Cardiac septum (tissue), 1 donor: Measurements from ENCODE around the gene JAML. TPM values are rescaled to one million over a fixed set of nuclear protein-coding genes. Genes with fewer than 3 reads are reported as not detected.
"Not testable (repeated sequence)": the region's sequence is repeated elsewhere in the genome, so short reads cannot be mapped to it uniquely, and the experiment has no call there.

ENCODE experiments used
- DNase-seq: peaks from one replicate; pipeline ENCODE4 v3.0.0-alpha.2; 2020; ENCODE audit warnings: low spot score
- intact Hi-C: fragments of 100-400 bp; cut with DNase I; formaldehyde crosslinking; loops from one replicate; pipeline ENCODE4 v1.14.0; 2022
- total RNA-seq: library from RNA; stranded (reverse); fragmentation: NEBNext Ultra II Directional; extraction: Animal tissue kit (Norgen Biotek cat#: 25700); gene quantifications from one replicate; pipeline ENCODE4 v1.2.1, GENCODE V29; 2021
- donor health status: DM: no; HTN: no; CAD: no.

JAML gene
- total RNA-seq, 1 donor from 2014 or later = 5.4 TPM

DNA sequence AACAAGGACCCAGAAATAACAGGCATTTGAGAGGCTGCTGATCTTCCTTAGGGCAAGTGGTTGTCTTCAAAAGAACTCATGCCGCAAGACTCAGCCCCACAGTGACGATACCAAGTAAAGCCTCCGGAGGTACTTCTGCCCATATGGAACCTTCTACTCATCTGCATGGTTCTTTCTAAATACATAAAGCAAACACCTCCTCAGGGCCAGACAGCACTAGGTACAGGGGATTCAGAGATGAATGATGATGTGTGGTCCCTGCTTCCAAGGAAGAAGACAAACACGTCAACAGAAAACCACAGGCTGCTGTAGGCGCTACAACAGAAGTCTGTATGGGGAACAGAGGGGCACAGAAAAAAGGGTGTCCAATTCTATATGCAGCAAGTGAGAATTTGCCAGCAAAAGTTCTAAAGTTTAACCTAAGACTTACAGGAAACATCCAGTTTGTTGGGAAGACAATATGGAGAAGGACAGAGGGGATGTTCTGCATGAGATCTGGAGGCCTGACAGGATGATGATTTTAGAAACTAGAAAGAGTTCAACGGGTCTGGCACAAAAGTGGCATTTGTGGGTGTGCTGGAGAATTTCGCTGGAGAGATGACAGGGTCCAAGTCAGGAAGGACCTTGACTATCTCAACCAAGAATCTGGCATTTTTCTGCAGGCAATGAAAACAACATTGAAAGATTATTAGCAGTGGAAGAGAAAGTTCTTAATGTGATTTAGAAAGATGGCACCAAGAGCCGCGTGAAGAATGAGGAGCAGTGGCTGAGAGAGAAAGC lies 23.7 kb downstream of the JAML start:
- DNase-seq = no peak
- intact Hi-C loops = loop anchor here (10.0 kb wide), 1 partner anchor 284 kb away; no protein-coding TSS in a partner anchor

DNA sequence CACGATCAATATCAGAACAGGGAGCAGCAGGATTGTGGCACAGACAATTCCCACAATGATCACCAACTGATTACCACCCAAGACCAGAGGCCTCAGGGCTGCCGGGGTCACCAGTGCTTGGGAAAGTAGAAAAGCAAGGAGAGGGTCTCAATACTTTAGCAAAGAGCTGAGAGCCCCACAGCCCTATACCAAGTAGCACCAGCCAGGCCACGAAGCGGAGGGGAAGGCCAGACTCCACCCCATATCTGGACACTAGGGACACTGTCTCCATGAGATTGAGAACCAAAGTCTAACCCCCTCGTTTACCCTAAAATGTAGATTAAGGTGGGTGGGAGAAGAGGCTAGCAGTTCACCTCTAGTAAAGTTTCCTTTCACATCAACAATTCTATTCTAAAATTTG lies 24.3 kb downstream of the JAML start:
- intact Hi-C loops = loop anchor here (10.0 kb wide), 1 partner anchor 284 kb away; no protein-coding TSS in a partner anchor
- DNase-seq = no peak

DNA sequence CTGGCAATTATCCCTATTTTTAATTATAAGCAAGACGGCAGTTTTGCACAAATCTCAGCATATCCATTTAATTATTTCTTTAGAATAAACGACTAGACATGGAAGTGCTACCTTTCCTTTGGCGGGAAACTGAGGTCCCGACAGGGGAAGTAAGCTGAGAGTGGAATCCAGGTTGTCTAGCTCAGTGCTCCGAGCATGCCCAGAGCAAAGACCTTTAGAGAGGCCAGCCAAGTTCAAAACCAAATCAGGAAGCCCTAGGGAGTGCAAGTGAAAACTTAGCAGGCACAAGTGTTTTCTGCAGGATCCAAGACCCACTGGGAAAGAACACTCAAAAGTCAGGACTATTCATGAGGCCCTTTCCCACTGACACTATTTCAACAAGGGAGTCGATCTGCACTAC lies 25.7 kb downstream of the JAML start:
- intact Hi-C loops = loop anchor here (2.0 to 5.0 kb wide), 3 partner anchors 38 to 154 kb away; no protein-coding TSS in a partner anchor
- DNase-seq = no peak

DNA sequence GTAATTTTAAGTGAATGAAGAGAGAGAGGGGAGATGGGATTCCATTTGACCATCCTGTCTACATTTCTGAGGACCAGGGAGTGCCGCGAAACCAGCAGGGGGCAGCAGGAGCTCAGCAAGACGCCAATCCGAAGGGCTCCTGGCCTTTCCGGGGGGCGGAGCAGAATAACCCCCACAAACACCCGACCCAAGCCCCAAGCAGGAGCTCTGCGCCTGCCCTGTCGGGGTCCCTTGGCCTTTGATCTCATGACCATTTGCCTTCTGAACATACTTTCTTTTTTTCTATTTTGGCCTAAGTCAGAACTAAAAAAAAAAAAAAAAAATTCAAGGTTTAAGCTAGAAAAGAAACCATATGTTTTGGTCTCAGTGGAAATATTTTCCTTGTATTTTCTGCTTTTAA lies 26.4 kb downstream of the JAML start:
- DNase-seq = peak; percentile 89
- intact Hi-C loops = loop anchor here (2.0 to 5.0 kb wide), 3 partner anchors 39 to 154 kb away; no protein-coding TSS in a partner anchor

DNA sequence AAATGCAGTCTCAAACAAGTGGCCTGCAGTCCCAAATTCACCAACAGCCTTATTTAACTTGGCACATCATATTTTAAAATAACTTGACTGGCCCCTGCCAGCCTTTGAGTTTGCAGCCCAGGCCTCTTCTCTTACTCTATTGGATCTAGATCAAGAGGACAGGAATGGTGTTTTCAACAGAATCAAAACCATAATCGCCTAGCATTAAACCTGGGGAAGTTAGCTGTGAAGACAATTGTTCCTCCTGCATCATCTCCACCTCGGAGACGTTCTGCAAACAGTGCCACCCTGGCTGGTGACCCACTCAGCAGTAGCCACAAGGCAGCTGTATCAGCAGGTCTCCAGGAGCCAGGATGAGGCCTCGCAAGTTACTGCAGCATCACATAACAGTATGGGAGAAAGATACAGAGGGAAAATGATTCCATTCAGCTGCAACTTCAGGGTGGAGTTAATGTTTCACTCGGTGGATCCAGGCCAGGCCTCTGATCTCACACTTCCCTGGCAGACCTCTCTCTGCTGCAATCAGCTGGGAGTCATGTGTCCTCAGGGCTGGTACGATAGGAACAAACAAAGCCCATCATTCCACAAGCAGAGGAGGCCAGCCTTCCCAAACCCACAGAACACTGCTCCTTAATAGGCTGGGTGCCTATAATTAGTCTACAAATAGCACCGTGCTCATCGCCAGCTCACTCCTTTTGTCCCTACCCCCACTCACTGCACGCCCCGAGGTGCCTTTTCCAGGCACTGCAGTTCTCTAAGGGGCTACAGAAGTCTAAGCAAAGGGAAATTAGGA lies 29.8 kb downstream of the JAML start:
- peak; percentile 90 for DNase-seq
- intact Hi-C loops = loop anchor here (1.0 to 5.0 kb wide), 2 partner anchors 20 to 42 kb away; no protein-coding TSS in a partner anchor

DNA sequence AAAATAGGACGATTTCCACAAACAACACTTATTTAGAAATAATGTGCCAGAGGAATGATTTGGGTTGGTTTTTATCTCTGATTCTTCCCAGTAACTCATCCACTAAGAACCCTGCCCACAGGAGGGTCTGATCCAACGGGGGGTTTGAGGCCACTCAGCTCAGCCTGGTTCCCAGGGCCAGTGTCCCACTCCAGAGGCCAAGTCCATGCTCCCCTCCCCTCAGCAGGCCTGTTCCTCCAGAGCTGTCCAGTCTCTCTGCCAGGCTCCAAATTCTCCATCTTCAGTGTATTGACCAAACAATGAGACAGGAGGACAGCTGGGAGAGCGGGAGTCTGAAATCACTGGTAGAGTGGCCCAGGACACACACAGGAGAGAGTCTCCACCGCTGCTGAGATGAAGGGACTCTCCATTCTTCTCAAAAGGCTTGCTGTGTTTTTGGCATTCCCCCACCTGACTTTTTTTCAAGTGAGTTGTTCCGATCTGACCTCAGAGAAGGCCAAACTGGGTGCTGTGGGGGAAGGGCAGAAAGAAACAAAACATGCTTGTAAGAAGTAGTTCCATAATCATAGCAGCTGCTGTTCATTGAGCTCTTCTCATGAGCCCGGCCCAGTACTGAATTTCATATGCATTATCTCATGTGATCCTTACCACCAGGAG lies 30.8 kb downstream of the JAML start:
- no peak for DNase-seq
- intact Hi-C loops = no loop called here

DNA sequence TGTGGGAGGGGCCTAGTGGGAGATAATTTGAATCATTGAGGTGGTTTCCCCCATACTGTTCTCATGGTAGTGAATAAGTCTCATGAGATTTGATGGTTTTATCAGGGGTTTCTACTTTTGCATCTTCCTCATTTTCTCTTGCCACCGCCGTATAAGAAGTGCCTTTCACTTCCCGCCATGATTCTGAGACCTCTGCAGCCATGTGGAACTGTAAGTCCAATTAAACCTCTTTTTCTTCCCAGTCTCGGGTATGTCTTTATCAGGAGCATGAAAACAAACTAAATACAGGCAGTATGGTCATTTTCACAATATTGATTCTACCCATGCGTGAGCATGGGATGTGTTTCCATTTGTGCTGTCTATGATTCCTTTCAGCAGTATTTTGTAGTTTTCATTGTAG lies 32.0 kb downstream of the JAML start:
- DNase-seq, intact Hi-C loops: not testable (repeated sequence)

DNA sequence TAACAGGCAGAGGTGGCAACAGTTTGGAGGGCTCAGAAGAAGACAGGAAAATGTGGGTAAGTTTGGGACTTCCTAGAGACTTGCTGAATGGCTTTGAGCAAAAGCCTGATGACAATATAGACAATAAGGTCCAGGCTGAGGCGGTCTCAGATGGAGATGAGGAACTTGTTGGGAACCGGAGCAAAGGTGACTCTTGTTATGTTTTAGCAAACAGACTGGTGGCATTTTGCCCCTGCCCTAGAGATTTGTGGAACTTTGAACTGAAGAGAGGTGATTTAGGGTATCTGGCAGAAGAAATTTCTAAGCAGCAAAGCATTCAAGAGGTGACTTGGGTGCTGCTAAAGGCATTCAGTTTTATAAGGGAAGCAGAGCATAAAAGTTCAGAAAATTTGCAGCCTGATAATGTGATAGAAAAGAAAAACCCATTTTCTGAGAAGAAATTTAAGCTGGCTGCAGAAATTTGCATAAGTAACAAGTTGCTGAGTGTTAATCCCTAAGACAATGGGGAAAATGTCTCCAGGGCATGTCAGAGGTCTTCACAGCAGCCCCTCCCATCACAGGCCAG lies 33.8 kb downstream of the JAML start:
- DNase-seq, intact Hi-C loops: not testable (repeated sequence)

DNA sequence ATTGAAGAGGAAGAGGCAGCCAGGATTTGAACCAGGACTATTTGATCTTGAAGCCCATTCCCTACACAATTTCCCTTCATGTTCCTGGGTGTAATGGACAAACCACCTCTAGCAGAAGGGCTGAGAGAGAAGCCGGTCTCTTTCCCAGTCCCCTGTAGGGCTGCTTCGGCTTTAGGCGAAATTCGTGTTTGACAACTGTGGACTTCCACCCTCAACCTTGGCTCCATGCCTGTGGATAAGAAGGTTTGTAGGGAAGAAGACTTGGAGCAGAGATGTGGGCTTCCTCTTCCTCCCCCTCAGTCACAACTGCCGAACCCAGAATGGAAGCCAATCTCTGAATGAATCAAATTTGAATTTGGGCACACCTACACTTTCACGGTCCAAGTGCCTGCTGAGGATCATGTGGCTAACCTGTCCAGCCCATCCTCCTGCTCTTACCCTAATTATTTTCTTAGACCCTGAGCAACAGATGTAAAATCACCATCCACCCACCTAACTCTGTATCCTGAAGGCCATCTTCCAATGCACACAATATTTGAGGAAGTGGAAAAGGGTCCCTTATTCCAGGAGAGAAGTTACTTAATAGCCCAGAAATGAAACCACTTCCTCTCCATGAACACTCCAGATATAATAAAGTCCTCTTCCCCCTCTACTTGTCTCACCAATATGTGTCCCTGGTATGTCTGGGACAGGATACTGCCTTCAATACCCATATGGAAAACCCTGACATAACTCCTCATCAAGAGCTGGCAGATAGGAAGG lies 38.3 kb downstream of the JAML start:
- intact Hi-C loops = no loop called here
- no peak for DNase-seq

DNA sequence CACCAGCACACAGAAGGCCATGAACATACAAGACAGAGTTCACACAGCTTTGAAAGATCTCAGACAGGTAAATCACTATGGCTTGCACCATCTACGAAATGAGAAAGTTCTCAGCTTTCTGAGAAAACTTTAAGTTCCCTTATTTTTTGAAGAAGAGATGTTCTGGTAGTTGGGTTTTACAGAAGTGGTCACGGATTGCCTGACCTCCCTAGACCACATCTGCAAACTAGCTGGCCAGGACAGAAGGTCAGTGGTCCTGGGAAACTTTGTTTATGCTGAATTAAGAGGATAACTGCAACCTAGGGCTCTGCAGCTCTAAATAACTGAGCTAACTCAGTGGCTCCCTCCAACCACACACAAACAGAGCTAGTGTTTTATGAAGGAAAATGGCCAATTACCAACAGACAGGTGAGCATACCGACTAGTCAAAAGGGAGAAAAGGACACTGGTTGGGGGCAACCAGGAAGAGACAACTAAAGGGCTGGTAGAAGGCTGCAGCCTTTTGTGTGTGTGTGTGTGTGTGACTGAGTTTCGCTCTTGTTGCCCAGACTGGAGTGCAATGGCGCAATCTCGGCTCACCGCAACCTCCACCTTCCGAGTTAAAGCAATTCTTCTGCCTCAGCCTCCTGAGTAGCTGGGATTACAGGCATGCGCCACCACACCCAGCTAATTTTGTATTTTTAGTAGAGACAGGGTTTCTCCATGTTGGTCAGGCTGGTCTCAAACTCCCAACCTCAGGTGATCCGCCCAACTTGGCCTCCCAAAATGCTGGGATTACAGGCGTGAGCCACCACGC lies 39.8 kb downstream of the JAML start:
- intact Hi-C loops = no loop called here
- peak; percentile 90 for DNase-seq

DNA sequence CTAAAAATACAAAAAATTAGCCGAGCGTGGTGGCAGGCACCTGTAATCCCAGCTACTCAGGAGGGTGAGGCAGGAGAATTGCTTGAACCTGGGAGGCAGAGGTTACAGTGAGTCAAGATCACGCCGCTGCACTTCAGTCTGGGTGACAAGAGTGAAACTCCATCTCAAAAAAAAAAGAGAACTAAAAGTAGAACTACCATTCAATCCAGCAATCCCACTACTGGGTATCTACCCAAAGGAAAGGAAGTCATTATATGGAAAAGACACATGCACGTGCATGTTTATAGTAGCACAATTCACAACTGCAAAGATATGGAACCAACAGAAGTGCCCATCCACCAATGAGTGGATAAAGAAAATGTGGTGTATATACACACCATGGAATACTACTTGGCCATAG lies 41.1 kb downstream of the JAML start:
- DNase-seq, intact Hi-C loops: not testable (repeated sequence)

DNA sequence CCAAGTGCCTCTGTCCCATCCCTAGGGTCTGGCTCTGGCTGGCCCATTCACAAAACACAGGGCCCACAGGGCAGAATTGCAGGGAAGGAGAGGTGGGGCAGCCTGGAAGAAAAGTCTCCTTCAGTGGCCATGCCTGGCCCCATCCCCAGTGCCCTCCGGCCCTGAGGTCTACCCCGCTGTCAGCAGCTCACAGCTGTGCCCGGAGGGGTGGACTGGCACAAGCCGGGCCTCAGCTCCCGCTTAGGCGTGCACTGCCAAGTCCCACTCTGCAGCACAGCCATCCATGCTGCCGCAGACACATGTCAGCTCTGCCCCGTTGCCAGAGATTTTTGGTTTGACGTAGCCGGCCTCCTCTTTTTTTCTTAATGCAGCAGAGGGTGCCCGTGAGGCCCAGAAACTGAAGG lies 44.5 kb downstream of the JAML start:
- intact Hi-C loops = no loop called here
- peak; percentile 88 for DNase-seq

DNA sequence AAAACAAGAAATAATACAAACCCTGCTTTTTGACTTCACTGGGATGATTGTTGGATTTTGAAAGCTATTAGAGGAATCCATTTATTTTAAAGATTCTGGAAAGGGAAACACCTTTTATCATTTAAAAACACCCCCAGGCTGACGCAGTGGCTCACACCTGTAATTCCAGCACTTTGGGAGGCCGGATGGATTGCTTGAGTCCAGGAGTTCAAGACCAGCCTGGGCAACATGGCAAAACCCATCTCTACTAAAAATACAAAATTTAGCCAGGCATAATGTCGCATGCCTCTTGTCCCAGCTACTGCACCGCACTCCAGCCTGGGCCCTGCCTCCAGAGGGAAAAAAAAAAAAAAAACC lies 48.1 kb downstream of the JAML start:
- no peak for DNase-seq
- intact Hi-C loops = no loop called here

DNA sequence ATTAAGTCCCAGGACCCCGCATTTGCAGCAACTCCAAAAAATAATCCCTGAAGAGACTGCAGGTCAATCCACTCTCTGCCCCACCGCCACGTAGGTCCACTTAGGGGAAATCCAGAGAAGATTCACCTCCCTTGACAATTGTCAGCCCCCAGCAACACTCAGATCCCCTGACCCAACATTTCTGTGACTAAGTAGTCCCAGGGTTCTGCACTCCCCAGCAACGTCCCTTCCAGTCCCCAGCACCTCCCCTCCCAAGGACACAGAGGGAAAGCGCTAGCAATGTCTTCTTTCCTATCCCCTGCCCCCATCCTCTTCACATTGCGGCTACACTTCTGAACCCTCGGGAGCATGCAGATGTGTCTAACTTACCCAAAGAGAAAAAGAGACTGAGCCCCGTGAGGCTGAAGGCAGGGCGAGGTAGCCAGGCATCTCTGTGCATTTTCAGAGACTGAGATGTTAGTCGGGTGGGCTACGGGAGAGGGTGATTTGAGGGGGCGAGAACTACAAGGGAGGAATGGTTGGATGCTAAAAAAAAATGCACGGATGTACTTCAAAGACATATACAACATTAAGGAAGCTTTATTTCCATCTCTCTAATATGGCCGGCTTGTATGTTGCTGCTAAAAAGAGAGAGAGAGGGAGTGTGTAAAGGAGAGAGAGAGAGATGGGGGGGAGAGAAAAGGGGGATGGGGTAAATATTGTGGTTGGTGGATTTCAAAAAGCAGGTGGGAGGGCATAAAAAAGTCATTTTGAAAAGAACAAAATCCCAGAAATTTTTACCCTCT lies 48.6 kb downstream of the JAML start, which contains the start of gene SCN2B:
Gene SCN2B, minus strand, starts transcription at position 647 of the 785 bp plus-strand sequence. Its CDS starts 208 bp downstream, at position 439.
- no peak for DNase-seq
- intact Hi-C loops = loop anchor here (1.0 kb wide), 1 partner anchor 19 kb away; no protein-coding TSS in a partner anchor

DNA sequence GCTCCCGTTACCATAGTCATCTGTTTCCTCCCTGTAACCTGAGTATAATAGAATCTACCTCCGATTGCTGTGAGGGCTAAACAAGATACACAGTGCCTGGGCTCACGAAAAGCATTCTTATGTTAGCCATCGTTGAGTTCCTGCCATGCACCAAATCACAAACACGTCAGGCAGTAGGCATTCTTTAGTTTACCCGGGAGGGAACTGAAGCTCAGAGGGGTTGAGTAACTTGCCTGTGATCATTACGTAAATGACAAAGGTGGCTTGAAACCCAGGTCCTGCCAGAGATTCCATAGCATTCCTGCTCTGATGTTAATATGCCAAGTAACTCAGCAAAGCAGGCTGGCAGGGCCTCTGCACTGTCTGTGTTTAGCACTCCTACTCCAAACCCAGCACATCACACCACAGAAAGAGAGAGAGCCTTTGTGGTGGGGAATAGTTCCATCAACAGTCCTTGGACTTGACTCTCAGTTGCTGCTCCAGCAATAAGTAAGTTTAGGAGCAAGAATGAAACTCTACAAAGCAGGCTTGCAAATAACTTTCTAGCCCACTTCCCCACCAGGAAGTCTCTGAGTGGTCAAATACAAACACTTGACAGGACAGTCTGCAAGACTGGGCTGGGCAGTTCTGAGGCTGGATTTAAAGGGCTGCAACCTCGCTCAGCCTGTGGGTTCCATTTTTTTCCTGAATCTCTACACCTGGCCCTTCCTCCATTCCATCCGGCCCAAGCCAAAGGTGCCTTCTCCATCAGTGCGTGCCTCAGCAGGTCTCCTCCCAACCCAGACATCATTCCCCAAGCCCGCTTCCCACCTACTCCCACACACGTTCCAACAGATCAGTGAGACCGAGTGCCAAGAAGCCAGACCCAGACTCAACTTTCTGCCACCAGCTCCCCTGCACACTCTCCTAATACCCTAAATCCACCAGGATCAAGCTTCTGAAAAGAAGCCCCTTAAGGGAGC lies 49.5 kb downstream of the JAML start:
- intact Hi-C loops = loop anchor here (1.0 kb wide), 1 partner anchor 20 kb away; no protein-coding TSS in a partner anchor
- DNase-seq = no peak

DNA sequence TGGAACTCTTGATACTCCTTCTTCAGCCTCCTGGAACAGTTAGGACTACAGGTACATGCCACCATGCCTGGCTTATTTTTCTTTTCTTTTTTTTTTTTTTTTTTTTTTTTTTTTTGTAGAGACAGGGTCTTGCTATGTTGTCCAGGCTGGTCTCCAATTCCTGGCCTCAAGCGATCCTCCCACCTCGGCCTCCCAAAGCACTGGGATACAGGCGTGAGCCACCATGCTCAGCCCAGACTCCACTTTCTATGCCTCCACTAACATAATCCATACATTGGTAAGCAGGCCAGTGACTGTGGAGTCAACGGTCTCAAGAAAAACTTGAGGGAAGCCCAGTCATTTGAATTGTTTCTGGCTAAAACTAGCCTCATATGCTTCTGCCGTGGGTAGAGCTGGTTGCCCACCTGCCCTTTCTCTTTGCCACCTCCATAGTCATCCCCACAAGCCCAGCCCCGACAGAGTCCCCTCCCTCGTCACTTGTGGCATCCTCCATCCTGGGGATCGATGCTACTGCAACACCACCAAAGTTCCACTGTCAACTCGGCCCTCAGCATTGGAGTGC lies 50.7 kb downstream of the JAML start:
- intact Hi-C loops = no loop called here
- DNase-seq = no peak
